PFSK-1 (cell line): ENCODE results near the gene ADRB2.

Source experiments
- FOXP2 ChIP-seq: optimal IDR thresholded peaks from 2 replicates; pipeline ENCODE3; 2011; ENCODE audit warnings: borderline replicate concordance, control low read depth, inconsistent platforms; ENCODE audit not compliant: insufficient read depth; ENCODE audit errors: extremely low read length, extremely low read depth
- POLR2AphosphoS5 ChIP-seq: IDR thresholded peaks from 2 replicates; pipeline ENCODE4 v1.6.1; 2012; ENCODE audit warnings: low read depth, mild to moderate bottlenecking, control low read depth, low read length, moderate library complexity
- SIN3A ChIP-seq: IDR thresholded peaks from 2 replicates; pipeline ENCODE4 v1.6.1; 2012; ENCODE audit warnings: mild to moderate bottlenecking, low read length, moderate library complexity, borderline replicate concordance; ENCODE audit not compliant: insufficient read depth
- TAF1 ChIP-seq: IDR thresholded peaks from 2 replicates; pipeline ENCODE4 v1.6.1; 2012; ENCODE audit warnings: low read length, control low read depth, borderline replicate concordance; ENCODE audit not compliant: insufficient read depth
- TF ChIP-seq, protein P1 (sequence below), 2 experiments: IDR thresholded peaks; 2 replicates each; pipeline versions ENCODE4 v1.6.1 to v1.8.0; 2011 to 2012; ENCODE audit warnings: low read depth in 2 of 2, low read length in 2 of 2, control low read depth in 1 of 2, inconsistent platforms in 1 of 2, mild to moderate bottlenecking in 1 of 2, moderate library complexity in 1 of 2; ENCODE audit not compliant: insufficient read depth in 1 of 2

The ADRB2 gene

GRCh38 chr5:148855249-148856008 lies 29.0 kb downstream of the ADRB2 start:
- TF ChIP-seq SIN3A, result no peak
- no peak for TF ChIP-seq POLR2AphosphoS5
- TF ChIP-seq FOXP2, result no peak
- TF ChIP-seq, protein P1, sequence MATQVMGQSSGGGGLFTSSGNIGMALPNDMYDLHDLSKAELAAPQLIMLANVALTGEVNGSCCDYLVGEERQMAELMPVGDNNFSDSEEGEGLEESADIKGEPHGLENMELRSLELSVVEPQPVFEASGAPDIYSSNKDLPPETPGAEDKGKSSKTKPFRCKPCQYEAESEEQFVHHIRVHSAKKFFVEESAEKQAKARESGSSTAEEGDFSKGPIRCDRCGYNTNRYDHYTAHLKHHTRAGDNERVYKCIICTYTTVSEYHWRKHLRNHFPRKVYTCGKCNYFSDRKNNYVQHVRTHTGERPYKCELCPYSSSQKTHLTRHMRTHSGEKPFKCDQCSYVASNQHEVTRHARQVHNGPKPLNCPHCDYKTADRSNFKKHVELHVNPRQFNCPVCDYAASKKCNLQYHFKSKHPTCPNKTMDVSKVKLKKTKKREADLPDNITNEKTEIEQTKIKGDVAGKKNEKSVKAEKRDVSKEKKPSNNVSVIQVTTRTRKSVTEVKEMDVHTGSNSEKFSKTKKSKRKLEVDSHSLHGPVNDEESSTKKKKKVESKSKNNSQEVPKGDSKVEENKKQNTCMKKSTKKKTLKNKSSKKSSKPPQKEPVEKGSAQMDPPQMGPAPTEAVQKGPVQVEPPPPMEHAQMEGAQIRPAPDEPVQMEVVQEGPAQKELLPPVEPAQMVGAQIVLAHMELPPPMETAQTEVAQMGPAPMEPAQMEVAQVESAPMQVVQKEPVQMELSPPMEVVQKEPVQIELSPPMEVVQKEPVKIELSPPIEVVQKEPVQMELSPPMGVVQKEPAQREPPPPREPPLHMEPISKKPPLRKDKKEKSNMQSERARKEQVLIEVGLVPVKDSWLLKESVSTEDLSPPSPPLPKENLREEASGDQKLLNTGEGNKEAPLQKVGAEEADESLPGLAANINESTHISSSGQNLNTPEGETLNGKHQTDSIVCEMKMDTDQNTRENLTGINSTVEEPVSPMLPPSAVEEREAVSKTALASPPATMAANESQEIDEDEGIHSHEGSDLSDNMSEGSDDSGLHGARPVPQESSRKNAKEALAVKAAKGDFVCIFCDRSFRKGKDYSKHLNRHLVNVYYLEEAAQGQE (IDR thresholded peaks at IDR 0.05; ENCODE audit: insufficient read depth in 1 of 2, low read depth in 2 of 2, low read length in 2 of 2), result no peak
- TF ChIP-seq TAF1, result no peak

DNA sequence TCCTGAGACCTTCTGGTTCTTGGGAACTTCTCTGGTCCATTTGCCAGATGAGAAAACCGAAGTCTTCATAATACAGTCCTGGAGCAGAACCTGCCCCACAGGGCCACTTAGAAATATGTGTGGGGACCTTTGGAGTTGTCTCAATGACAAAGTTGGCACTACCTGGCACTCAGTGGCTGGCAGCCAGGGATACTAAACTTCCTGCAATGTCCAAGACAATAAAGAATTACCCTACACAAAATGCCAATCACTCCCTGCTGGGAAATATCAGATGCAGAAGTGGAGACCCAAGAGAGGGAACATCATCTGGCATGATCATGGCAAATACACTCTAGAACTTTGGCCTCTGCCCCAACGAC lies 29.6 kb downstream of the ADRB2 start:
- TF ChIP-seq TAF1 (no peak), SIN3A (no peak), POLR2AphosphoS5 (no peak)

GRCh38 chr5:148856424-148856823 lies 30.0 kb downstream of the ADRB2 start:
- TF ChIP-seq FOXP2, result no peak
- TF ChIP-seq POLR2AphosphoS5, result no peak
- TF ChIP-seq, protein P1 (IDR thresholded peaks at IDR 0.05; ENCODE audit: insufficient read depth in 1 of 2, low read depth in 2 of 2, low read length in 2 of 2), result no peak
- no peak for TF ChIP-seq SIN3A
- no peak for TF ChIP-seq TAF1

- no peak for TF ChIP-seq POLR2AphosphoS5
- TF ChIP-seq FOXP2, result no peak
- TF ChIP-seq, protein P1 (IDR thresholded peaks at IDR 0.05; ENCODE audit: insufficient read depth in 1 of 2, low read depth in 2 of 2, low read length in 2 of 2), result no peak
- TF ChIP-seq SIN3A, result no peak
- TF ChIP-seq TAF1, result no peak
Measured at GRCh38 chr5:148857474-148857873, 31.1 kb downstream of the ADRB2 start.

DNA sequence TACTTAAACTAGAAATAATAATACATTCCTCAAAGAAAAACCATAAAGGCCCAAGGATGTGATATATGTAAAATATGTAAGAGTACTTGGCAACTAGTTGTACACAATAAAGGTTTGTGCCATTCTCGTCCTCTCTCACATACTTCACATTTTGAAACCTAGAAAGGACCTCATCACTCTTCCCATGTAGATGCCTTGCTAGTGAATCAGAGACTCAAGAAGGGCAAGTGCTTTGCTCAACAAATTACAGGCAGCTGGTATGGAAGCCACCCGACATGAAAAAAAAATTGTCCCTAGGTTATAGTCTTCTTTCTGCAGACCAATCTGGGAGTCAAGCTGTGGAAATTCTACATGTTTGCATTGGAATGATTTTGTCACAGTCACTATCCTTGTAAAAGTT lies 31.7 kb downstream of the ADRB2 start:
- TF ChIP-seq, protein P1 (IDR thresholded peaks at IDR 0.05; ENCODE audit: insufficient read depth in 1 of 2, low read depth in 2 of 2, low read length in 2 of 2), result no peak
- TF ChIP-seq SIN3A (no peak), FOXP2 (no peak), POLR2AphosphoS5 (no peak), TAF1 (no peak)
